ENCODE results near the gene SMAD6.

The SMAD6 gene

DNA sequence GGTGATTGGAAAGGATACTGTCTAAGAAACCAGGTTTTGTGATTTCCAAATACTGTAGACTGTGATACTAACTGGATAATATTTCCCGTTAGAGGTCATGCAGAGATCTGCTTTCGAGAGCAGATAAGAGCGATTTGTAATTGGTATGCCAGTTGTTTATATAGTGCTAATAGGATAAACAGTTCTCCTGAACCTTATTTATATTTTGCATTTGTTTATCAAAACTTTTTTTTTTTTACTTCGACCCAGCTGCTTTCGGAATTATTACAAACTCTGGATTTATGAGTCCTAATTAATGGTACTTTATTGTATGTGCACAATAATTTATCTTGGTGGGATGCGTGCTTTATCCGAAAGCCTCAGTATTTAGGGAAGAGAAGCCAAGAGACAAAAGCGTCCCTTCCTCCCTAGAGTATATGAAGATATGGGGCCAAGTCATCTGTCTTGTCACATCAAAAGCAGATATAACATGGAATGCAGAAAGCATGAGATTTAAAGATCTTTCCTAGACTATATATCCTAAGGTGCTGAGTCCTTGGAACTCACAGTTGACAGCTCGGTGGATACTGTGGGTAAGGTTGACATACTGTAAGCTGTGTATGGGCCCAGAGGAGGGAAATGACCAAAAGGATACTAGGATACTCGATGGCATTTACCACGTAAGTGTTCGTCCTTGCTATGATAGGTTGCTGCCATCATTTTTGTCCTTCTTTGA lies 62.2 kb downstream of the SMAD6 start:
- H3K4me3 ChIP-seq (ENCODE audit: low read length), result no peak overlapping the region
- no peak for TF ChIP-seq CTCF (IDR thresholded peaks at IDR 0.05; ENCODE audit: insufficient read depth, low read depth, low read length, missing control alignments)
- DNase-seq (ENCODE audit: low read depth), result no peak

GRCh38 chr15:66765478-66766281 lies 63.6 kb downstream of the SMAD6 start:
- peak; percentile 63 for DNase-seq (ENCODE audit: low read depth)
- H3K4me3 ChIP-seq (ENCODE audit: low read length), result no peak overlapping the region
- no peak for TF ChIP-seq CTCF (IDR thresholded peaks at IDR 0.05; ENCODE audit: insufficient read depth, low read depth, low read length, missing control alignments)

DNA sequence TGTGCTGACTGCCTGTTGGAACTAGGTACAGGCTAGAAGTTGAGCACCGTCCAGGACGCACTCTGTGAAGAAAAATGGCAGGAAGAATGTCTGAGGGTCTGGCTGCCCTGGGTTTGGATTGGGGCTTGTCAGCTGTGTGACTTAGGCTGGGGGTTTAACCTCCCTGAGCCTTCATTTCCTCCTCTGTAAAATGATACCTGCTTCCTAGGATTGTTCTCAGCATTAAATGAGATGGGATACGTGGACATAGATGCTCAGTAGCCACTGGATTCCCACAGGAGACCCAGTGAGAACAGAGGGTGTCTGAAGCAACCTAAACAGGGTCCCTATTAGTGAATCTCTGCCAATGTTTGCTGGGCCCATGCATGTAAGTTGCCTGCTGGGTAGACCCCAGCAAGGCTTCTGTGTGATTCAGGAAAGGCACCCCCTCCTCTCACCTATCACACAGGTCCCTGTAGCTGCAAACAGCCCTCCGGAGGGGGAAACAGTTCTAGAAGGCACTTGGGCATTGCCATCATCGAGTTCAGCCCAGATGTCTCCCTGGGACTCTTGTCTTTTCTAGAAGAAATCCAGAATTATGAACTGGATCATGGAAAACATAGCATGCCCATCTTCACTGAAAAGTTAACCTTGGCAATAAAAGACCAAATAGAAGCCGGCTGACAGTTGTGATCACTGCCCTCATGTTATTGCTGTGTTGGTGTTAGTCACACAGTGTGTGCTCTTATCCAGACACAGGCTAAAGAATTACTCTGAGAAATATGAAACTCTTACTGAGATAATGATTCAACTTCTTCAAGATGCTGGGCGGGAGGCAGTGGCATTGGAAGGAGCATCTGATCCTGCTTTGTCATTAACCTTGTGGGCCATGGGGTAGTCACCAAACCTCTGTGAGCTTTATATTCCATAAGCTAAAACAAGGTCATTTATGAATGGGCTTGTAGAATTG lies 64.5 kb downstream of the SMAD6 start:
- H3K4me3 ChIP-seq (ENCODE audit: low read length), result no peak overlapping the region
- TF ChIP-seq CTCF (IDR thresholded peaks at IDR 0.05; ENCODE audit: insufficient read depth, low read depth, low read length, missing control alignments), result no peak
- DNase-seq (ENCODE audit: low read depth), result peak; percentile 47

GRCh38 chr15:66767240-66767659 lies 65.2 kb downstream of the SMAD6 start:
- no peak for TF ChIP-seq CTCF (IDR thresholded peaks at IDR 0.05; ENCODE audit: insufficient read depth, low read depth, low read length, missing control alignments)
- H3K4me3 ChIP-seq (ENCODE audit: low read length), result no peak overlapping the region
- DNase-seq (ENCODE audit: low read depth), result no peak

GRCh38 chr15:66768987-66769386 lies 67.0 kb downstream of the SMAD6 start:
- H3K4me3 ChIP-seq (ENCODE audit: low read length), result no peak overlapping the region
- no peak for DNase-seq (ENCODE audit: low read depth)
- TF ChIP-seq CTCF (IDR thresholded peaks at IDR 0.05; ENCODE audit: insufficient read depth, low read depth, low read length, missing control alignments), result no peak

DNA sequence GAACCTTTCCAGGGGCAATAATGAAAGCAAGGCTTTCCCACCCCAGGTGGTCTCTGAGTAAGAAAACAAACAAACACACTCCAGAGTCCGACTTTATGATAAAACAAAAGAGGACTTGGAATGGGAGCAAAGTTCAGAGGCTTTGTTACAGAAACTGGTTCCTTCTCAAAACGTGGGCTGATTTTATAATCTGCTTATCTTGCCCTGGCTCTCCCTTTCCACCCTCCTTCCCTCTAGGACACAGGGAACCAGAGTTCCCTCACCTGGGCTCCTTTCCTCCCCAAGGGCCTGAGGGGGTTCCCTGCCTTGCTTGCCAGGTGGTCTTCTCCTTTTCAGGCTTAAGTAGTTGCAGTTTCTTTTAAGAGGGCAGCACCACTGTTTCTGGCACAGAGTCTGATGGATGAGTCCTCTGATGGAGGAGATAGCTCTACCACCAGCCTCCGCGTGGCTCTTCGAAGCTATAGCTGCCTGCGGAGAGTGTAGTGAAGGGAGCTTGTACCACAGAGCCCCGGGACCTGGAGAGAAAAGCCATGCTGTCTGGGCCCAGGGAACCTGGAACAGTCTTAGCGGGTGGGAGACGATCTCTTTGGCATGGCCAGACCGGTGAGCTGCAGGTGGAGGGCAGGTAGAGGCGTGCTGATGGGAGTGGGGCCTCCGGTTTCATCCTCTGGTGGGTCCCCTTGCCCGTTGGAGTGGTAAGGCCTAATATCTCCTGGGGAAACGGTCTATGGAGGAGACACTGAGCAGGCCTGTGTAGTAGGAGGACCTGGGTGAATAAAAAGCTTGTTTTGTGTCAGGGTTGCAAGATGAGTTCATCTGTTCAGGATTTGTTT lies 68.7 kb downstream of the SMAD6 start:
- no peak for DNase-seq (ENCODE audit: low read depth)
- H3K4me3 ChIP-seq (ENCODE audit: low read length), result no peak overlapping the region
- no peak for TF ChIP-seq CTCF (IDR thresholded peaks at IDR 0.05; ENCODE audit: insufficient read depth, low read depth, low read length, missing control alignments)
